ENCODE data around the gene TPSD1.
"Not testable (repeated sequence)": the region's sequence is repeated elsewhere in the genome, so short reads cannot be mapped to it uniquely, and the experiment has no call there.

GRCh38 chr16:1292808-1293207 is 36.9 kb downstream of the TPSD1 start:
- not testable (repeated sequence) for TF ChIP-seq CTCF (IDR thresholded peaks at IDR 0.05; ENCODE audit: poor library complexity); EZH2phosphoT487 (IDR thresholded peaks at IDR 0.05; ENCODE audit: low read depth, severe bottlenecking, unreplicated experiment)
